Fibroblast of peridontal ligament (primary cell): ENCODE results near the gene CCDC197.

ENCODE experiments used
- DNase-seq: peaks from one replicate; pipeline ENCODE4 v3.0.0-alpha.2; 2010; ENCODE audit errors: extremely low read depth

Gene CCDC197

DNA sequence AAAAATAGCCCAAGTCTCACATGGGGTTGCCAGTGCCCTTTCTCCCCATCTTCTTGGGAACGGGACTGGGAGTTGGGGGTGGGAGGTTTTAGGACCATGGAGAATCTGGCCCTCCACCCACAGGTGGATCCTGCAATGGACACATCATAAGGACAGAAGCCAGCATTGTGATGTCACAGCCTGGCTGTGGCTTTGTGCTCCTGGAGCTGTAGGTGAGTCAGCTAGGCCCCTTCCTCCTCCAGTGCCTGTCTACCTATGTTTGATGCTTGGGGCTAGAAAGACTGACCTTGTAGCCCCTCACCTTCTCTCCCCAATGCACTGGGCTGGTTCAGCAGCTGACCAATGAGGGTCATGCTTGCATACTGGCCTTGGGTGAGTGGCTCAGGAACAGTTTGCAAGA, at the start of gene CCDC197:
Gene CCDC197, plus strand, starts transcription at position 220 of the 400 bp plus-strand sequence. CDS start 831 bp downstream, outside the sequence.
- DNase-seq = no peak

DNA sequence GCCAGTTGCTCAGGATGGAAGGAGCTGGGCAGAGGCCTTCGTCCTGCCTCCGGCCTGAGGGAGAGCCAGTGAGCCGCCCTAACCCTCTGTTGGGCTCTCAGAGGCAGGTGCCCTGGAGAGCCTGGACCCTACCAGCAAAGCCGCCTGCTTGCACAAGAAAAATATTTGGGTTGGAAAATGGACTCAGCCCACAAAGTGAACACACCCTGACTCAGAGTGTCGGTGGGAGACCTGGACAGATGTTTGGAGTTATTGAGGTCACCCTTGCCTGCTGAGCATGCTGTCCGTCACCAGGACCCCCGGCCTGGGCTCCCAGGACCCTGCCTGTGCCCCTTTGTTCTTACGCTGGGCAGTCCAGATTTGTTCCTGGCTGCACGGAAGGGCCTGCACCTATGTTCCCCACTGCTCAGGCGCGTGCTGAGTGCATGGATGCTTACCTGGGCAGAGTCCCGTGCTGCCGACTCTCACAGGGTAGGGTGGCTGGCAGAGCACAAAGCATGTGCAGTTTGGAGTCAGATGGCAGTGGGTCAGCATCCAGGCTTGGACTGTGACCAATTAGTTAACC, 47.5 kb upstream of the CCDC197 start:
- DNase-seq = no peak

DNA sequence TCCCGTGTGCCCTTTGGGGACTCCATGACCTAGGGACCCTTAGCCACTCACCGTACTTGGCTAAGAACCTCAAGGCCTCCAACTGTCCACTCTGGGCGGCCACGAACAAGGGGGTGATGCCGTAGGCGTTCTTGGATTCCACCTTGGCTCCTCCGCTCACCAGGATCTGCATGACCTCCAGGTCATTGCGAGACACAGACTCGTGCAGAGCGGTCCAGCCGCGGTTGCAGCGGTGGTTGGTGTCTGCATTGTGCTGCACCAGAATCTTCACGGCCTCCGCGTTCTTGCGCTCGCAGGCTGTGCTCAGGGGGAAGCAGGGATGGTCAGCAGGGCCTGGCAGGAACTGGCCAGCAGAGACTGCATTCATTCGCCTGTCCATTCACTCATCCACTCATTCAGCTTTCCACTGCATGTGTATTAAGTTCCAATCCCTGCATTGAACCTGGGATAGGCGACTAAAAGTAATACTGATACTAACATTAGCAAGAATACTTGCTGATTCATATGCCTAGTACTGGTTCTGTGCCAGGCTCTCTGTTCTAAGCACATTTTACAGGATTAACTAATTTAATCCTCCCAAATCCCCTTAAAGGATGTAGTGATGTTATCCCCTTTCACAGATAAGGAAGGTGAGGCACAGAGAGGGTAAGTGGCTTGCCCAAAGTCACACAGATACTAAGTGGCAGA, 46.0 kb upstream of the CCDC197 start:
- DNase-seq = no peak

DNA sequence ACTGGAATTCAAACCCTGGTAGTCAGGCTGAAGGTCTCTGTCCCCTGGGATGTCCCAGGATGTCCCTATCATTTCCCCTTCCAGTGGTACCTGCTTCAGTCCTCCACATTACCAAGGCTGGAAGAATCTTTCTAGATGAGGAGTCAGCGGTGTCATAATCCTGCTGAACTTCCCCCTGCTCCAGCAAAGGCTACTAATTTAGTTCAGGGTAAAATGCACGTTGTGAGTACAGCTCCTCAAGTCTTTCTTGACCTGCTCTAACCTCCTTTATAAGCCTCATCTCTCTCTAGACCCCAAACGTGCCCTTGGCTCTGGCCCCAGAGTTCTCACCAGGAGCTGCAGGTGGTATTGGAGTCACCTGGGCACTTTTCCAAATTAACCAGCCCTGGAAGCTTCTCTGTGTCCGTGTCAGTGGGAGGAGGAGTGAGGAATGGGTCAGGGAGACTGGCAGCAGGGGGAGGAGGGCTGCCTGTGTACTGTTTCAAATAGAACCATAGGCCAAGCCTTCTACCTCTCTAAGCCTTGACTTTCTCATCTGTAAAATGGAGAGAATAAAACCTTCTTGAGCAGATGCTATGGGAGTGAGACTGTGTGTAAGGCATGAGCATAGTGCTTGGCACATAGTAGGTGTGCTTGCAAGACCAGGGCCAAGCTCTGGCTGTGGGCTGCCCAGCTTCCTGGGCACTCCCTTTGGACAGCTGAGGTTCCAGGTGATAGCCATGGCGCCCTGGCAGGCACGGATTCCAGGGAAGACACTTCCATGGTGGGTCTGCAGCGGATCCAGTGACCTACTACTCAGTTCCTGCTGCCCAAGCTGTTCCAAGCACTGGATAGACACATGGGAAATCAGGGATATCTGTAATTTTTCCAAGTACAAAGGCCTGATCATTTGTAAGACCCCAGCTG, 45.2 kb upstream of the CCDC197 start:
- no peak for DNase-seq

DNA sequence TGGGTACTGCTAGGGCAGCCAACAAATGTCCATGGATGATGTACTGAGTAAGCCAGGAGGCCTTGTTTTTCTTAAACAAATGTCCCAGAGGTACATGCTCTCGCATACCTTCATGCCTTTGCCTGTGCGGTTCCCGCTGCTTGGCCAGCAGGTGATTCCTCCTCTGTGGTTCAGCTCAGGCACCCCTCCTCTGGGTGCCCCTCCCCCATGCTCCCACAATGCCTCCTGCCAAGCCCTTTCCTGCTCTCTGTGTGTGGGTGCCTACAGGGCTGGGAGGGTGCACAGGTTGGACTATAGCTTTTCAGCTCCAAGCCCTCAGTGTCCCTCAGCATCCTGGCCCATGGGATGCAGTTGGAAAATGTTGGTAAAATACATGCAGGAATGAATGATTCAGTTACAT, 44.3 kb upstream of the CCDC197 start:
- no peak for DNase-seq

DNA sequence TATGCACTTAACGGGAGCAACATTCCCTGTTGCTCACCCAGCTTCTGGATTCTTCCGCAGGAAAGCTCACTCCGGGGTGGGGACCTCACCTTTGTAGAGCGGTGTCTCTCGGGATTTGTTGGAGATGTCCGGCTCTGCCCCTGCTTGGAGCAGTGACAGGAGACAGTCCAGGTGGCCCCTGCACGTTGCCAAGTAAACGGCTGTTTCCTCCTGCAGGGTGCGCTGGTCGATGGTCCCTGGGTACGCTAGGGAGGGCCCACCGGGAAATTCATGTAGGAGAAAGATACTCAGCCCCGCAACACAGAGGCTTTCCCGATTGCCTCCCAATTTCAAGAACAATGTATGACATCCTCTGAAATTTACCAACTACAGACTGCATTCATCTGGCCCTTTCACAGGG, 43.8 kb upstream of the CCDC197 start:
- no peak for DNase-seq

DNA sequence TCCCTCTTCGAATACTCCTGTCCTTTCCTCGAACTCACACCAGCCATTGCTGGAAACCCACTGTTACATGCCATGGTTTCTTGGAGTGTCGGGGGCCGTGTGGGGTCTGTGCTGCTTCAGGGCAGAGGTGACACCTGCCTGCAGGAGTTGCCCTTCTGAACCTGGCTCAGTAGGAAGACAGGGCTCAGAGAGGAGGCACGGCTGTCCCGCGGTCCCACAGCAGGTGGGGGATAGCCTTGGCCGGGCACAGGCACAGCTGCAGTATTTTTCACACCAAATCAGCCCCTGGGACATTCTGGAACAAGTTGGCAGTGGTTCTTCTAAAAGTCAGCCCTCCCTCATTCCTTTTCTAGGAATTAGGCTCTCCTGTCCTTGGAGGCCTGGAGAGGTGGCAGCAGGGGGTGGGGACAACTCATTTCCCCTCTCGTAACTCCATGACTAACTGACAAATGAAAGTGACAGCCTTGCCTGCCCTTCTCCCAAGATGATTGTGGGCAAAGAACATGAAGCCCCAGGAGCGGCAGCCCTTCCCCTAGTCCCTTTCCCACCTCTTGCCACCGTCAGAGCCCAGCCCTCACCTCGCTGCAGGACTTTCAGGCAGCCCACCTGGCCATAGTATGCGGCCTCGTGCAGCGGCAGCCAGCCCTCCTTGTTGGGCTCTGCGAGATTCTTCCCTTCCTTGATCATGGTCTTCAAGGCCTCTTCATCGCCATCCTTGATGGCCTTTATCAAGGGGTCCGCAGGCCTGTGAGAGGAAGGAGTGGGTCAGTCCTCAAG, 43.2 kb upstream of the CCDC197 start:
- no peak for DNase-seq

DNA sequence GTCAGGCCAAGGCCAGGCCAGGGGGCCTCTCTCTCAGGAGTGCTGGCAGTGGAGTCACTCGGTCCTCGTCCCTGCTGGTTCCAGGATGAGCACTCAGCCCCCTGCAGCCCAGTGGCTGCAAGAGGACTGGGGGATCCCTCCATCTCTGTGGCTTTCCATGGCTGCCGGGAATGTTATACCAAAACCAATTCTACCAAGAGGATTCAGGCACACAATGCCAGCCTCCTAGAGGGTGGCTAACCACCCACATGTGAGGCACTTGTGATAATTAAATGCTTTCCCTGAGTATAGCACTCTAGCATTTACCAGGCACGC, 42.6 kb upstream of the CCDC197 start:
- no peak for DNase-seq

DNA sequence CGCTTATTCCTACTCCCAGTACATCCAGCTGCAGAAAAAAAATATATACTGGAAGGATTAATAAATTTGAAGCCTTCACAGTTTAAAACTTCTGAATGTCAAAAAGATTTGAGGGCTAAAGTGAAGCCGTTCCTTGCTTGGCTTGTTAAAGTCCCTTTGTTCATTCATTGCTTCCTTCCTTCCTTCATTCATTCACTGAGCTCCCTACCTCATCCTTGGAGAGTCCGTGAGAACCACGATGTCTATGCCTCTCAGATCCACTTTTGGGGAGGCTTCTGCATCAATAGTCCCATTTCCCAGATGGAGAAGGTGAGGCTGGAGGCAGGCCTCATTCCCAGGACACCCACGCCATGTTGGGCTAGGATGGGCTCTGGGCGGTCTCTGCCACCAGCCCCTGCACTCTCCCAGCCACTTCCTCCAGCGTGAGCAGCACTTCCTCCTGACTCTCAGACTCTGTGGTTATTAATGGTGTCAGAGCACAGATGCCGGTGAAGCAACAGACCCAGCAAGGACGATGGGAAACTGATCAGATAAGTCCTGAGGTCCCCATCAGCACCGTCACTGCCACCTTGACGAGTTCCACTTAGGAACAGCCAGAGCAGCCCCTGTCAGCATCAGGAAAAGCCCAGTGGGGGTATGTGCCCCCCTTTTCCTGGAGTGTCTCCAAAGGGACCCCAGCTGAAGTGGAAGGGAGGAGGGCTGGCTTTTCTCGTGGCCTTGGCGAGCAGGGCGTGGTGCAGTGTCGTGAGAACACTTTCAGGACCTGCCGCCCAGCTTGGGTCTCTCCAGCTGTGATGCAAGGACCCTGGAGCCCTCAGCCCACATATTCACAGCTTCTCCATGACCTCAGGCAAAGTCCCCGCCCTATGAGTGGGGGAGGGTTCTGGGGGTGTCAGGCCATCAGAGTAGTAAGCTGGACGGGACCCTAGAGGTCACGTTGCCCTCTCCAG, 41.9 kb upstream of the CCDC197 start:
- no peak for DNase-seq

DNA sequence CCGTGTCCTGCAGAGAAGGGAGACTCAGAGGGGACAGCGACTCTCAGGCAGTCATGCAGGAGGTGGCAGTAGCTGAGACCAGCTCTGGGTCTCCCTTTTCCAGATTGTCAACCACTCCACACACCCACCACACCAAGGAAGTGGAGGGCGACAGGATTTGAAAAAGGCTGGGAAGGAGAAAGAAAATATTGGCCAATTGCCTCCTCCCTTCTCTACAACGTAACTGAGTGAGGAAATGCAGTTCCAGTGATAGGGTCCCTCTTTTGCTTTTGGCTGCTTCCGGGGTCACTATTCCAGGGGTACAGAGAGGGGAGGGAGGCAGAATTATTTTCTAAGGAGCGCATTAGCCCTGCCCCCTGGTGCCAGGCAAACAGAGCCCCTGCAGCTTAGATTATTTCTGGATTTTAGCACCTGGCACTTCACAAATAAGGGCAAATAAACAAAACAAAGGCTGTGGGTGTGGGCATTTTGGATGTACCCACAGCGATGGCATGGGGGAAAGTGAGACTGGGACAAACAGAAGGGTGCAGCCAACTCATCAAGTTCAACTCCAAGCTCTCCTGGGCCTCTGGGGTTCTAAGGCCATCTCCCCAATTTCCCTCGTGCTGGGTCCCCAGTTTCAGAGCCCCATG, 41.1 kb upstream of the CCDC197 start:
- no peak for DNase-seq

DNA sequence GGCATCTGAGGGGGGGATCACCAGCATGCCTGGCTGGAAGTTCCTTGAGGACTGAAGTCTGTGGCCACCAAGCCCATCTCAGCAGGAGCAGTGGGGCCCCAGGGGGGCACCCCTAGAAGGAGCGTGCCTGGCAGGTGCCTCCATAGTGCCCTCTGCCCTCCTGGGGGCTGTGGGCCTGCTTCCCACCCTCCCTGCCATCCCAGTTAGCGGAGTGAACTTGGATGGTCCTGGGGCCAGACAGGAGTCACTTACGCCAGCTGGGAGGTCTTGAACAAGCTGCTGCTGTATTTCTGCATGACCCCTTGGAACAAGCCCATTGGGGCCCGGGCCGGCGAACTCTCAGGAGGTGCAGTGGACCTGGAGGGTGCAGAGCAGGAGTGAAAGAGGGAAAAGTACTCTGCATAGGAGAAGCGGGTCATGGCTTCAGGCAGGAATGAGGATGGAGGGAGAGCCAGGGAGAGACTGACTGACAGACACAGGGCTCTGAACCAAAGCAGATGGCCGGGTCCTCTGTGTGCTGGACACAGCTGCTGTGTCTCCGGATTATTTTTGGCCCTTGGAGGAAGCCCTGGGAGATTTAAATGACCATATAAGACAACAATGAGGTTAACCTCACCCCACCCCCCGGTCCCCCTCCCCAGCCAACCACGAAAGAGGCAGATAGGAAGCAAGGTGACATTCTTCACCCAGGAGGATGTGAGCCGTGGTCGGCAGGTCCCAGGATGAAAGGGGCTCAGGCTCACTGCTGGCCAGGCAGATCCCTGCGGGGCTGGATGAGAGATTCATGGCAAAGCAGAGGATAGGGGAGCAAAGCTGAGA, 40.4 kb upstream of the CCDC197 start:
- DNase-seq = no peak

DNA sequence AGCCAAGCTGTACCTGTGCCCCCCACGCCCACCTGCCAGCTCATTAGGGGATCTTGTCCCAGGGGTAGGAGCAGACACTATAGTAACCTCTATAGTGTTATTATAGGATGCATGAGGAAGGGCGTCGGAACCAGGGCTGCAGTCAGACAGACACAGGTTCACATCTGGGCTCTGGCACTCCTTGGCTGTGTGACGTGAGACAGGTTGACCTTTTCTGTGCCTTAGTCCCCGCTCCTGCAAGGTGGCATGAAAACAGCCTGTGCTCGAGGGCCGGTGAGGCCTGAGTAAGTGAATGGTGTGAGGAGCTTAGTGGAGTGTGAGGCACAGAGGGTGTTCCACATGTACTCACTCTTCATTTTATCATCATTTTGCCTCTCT, 39.8 kb upstream of the CCDC197 start:
- DNase-seq = no peak

DNA sequence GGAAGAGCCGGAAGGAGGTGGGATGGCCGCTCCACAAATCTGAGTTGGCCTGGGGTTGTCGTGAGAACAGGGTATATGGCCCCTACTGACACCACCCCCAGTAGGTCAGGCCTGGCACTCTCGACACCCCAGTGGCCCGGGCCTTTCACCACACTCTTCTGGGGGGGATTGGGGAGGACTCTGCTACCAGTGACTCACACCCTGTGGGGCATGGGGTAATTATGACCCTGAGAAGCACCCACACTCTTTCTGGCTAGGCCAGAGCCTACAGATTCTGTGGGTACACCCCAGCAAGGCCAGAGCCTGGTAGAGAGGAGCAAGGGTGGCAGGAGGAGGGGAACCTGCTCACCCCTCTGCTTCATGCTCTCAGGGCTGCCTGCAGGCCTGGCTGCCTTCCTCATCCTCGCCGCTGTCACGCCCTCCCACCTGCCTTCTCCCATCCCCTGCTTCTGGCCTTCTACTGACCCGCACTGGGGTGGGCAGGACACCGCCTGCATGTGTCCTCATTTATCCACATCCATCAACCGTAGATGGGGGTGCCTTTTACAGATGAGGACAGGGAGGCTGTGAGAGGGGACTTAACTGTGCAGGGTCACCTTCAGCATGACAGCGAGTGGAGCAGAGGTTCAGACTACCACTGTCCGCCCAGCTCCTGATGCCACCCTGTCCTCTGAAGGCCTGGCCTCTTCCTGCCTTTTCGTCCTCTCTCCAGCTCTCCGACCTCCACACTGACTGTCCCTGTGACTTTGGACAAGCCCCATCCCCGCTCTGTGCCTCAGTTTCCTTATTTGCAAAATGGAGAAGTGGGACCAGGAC, 39.1 kb upstream of the CCDC197 start:
- DNase-seq = no peak

DNA sequence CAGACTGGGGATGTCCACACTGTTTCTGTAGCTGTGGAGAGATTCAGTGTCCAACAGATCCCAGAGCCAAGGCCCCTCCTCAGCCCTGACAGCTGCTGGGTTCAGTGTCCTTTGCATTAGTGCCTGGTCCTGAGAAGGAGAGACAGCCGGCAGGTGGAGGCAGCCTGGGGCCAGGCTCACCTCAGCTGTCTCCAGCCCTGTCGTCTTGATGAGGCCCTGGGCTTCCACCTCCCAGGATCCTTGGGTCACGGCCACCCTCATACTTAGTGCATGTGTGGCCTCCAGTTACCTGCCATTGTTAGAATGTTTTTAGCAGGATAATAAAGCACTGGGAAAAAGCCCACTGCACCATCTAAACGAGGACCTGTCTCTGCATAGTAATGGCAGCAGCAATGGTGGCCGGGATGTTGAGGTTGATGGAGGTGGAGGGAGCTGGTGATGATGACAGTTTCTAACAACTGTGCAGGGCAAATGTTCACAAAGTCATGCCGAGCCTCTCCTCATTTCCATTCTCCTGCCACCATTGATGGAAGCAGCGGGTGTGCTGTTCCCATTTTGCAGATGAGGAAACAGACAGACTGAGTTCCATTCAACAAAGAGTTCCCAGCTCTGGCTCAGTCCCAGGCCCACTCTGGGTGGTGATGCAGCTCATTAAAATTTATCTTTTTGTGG, 38.4 kb upstream of the CCDC197 start:
- DNase-seq = no peak

DNA sequence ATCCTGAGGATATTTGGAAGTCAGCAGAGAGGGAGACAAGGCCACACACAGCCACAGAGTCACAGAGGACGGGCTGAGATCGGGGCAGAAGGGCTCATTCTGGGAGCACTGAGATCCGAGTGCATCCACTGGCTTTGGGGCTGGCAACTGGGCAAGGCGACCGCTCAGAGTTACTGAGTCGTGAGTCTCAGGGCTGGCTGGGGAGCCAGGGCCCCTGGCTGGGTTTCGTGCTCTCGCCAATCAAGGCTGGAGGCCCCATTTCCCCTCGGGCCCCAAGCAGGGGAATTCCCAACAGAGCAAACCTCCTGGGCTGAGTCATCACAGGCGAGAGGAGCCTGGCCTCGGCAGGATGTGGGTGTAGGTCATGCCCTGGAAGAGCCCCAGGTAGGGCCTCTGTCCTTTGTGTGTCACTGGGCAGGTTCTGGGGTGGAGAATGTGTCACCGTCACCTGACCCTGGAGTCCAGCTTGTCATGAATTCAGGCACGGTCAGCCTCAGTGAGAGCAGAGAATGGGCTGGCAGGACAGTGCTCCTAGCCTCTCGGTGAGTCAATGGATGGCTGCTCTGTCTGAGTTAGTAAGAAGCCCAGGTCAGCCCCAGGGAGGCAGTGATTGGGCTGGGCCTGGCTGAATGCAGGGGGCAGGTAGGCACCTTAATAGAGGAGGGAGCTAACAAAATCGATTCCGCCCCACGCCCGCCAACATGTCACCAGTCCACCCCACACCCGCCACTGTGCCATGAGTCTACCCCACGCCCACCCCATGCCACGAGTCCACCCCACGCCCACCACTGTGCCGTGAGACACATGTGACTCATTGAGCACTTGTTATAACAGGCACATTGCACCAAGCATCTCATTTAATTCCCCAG, 37.6 kb upstream of the CCDC197 start:
- DNase-seq = peak; percentile 61

DNA sequence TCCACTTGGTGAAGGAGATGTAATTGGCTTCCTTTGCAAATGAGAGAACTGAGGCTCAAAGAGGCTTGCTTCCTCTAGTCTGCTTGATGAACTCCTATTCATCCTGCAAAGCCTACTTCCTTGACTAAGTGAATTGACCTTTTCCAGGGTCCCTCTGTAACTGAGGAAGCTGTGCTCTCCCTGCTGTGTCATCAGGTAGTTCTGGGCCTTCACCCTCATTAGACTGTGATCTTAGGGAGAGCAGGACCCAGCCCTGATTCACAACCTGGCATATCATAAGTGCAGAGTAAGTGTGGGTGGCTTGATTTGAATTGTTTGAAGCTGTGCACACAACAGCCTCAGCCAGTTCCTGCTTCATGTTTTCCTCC, 37.0 kb upstream of the CCDC197 start:
- no peak for DNase-seq

DNA sequence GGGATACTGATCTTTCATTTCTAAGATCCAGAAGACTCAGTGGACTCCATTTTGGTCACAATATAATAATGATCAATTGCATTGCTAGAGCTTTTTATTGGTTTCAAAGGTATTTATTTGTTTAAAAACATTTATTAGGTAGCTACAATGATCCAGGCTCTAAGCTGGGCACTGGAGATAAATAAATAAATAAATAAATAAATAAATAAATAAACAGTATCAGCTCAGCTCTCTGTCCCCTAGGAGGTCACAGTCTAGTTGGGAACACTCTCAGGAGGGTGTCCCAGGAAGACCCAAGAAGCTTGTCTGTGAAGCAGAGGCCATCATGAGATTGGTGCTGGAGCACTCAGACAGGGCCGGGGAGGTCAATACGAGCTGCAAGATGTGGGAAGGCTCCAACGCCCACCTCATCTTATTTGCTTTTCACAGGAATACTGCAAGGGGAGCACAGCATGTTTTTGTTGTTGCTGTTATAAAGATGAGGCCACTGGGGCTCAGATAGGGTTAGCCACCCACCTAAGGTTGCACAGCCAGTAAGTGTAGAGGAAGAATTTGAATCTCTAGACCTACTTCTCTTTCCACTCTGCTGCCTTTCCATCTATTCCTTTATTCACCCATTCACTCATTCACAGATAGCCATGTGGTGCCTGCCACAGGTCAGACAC, 36.2 kb upstream of the CCDC197 start:
- DNase-seq = no peak
